ENCODE data around the gene CDADC1.

- TF ChIP-seq CTCF (IDR thresholded peaks at IDR 0.05), result no peak
- no peak for TF ChIP-seq POLR2A (IDR thresholded peaks at IDR 0.05)
Observed at GRCh38 chr13:49311816-49312215, 64.1 kb downstream of the CDADC1 start.

Measured in vagina (tissue), 2 donors.